NB4 (cell line): ENCODE data around the gene CHI3L1.

Experiments
- CTCF ChIP-seq: IDR thresholded peaks from one replicate; pipeline ENCODE4 v1.5.1; 2012; ENCODE audit warnings: low read depth, low read length
- MAX ChIP-seq: IDR thresholded peaks from 2 replicates; pipeline ENCODE4 v1.6.1; 2011; ENCODE audit warnings: low read depth, low read length
- MYC ChIP-seq: IDR thresholded peaks from 2 replicates; pipeline ENCODE4 v1.6.1; 2011; ENCODE audit warnings: low read depth, low read length
- POLR2A ChIP-seq: IDR thresholded peaks from 2 replicates; pipeline ENCODE4 v1.6.1; 2011; ENCODE audit warnings: mild to moderate bottlenecking; ENCODE audit not compliant: insufficient read length; ENCODE audit errors: extremely low read depth

GRCh38 chr1:203161175-203161574, 25.3 kb downstream of the CHI3L1 start:
- TF ChIP-seq POLR2A: no peak
- TF ChIP-seq CTCF: no peak
- no peak for TF ChIP-seq MAX
- no peak for TF ChIP-seq MYC
